IMR-90 (cell line): ENCODE data around the gene TIGD2. TPM values are rescaled to one million over a fixed set of nuclear protein-coding genes. Genes with fewer than 3 reads are reported as not detected.

Experiments
- ATAC-seq: fragments of 200-7000 bp; cut with Tn5 transposase; 2 replicates; pipeline ENCODE4 v1.9.1; 2020; ENCODE audit warnings: low read depth, mild to moderate bottlenecking, moderate library complexity
- BruUV-seq: library from RNA; stranded (reverse); fragments of 400-500 nt; replicated peaks from 2 replicates; lab custom pipeline; 2021; lab: Mats Ljungman, UMichigan
- CTCF ChIA-PET: fragments of 300-600 bp; formaldehyde crosslinking; extraction: SDS; loops from one replicate; lab custom pipeline; 2021; ENCODE audit warnings: antibody characterized with exemption; lab: Yijun Ruan, JAX
- POLR2A ChIA-PET: fragments of 300-600 bp; sonication (Branson Sonifier 250); formaldehyde crosslinking; loops from one replicate; lab custom pipeline; 2022; ENCODE audit warnings: antibody characterized with exemption; ENCODE audit not compliant: unreplicated experiment; lab: Charles Lee
- DNase-seq: peaks from one replicate; pipeline ENCODE4 v3.0.0; 2013
- H2AFZ ChIP-seq: replicated peaks from 2 replicates; pipeline ENCODE3; 2013; ENCODE audit warnings: low read length, mild to moderate bottlenecking; ENCODE audit not compliant: poor library complexity
- H2AK5ac ChIP-seq: 2 replicates; pipeline ENCODE4 v1.6.1; 2013; ENCODE audit warnings: low read depth, low read length, inconsistent platforms
- H2AK9ac ChIP-seq: replicated peaks from 2 replicates; pipeline ENCODE3; 2013; ENCODE audit warnings: mild to moderate bottlenecking, low read depth, low read length, moderate library complexity; ENCODE audit not compliant: poor library complexity
- H2BK120ac ChIP-seq: 2 replicates; pipeline ENCODE4 v1.6.1; 2013; ENCODE audit warnings: low read depth, low read length, inconsistent platforms
- H2BK15ac ChIP-seq: 3 replicates; pipeline ENCODE4 v1.6.1; 2013; ENCODE audit warnings: low read depth, low read length, inconsistent platforms
- H2BK20ac ChIP-seq: 2 replicates; pipeline ENCODE4 v1.6.1; 2013; ENCODE audit warnings: low read depth, mild to moderate bottlenecking, inconsistent platforms, low read length, moderate library complexity
- H2BK5ac ChIP-seq: 2 replicates; pipeline ENCODE4 v1.6.1; 2013; ENCODE audit warnings: mild to moderate bottlenecking, low read depth, low read length, inconsistent platforms; ENCODE audit not compliant: poor library complexity, severe bottlenecking
- H3K14ac ChIP-seq: replicated peaks from 2 replicates; pipeline ENCODE4 v1.6.1; 2013; ENCODE audit warnings: low read depth, low read length, inconsistent platforms
- H3K18ac ChIP-seq: 2 replicates; pipeline ENCODE4 v1.6.1; 2013; ENCODE audit warnings: low read depth, low read length, control low read depth
- H3K23ac ChIP-seq: 2 replicates; pipeline ENCODE4 v1.6.1; 2013; ENCODE audit warnings: low read depth, low read length, inconsistent platforms
- H3K27ac ChIP-seq: 2 replicates; pipeline ENCODE4 v1.5.1; 2013; ENCODE audit warnings: mild to moderate bottlenecking, control low read depth, low read length; ENCODE audit not compliant: insufficient read depth
- H3K27me3 ChIP-seq: 2 replicates; pipeline ENCODE4 v1.6.1; 2013; ENCODE audit warnings: low read length; ENCODE audit not compliant: control insufficient read depth, insufficient read depth
- H3K36me3 ChIP-seq: 2 replicates; pipeline ENCODE4 v1.6.1; 2013; ENCODE audit warnings: low read length, mixed read lengths; ENCODE audit not compliant: control insufficient read depth, insufficient read depth
- H3K4ac ChIP-seq: 2 replicates; pipeline ENCODE4 v1.6.1; 2013; ENCODE audit warnings: low read depth, low read length, inconsistent platforms
- H3K4me1 ChIP-seq: 2 replicates; pipeline ENCODE4 v1.6.1; 2013; ENCODE audit warnings: low read length, mixed read lengths; ENCODE audit not compliant: control insufficient read depth, insufficient read depth
- H3K4me2 ChIP-seq: 2 replicates; pipeline ENCODE4 v1.6.1; 2013; ENCODE audit warnings: low read depth, mild to moderate bottlenecking, control low read depth, low read length, moderate library complexity
- H3K4me3 ChIP-seq: 2 replicates; pipeline ENCODE4 v1.5.1; 2013; ENCODE audit warnings: low read depth, mild to moderate bottlenecking, control low read depth, low read length, moderate library complexity; ENCODE audit not compliant: insufficient read depth
- H3K56ac ChIP-seq: 2 replicates; pipeline ENCODE4 v1.6.1; 2013; ENCODE audit warnings: low read length, inconsistent platforms; ENCODE audit not compliant: insufficient read depth; ENCODE audit errors: extremely low read depth
- H3K79me1 ChIP-seq, 2 experiments: 2 replicates each; pipeline ENCODE4 v1.6.1; 2013; ENCODE audit warnings: low read length in 2 of 2, inconsistent platforms in 1 of 2, low read depth in 1 of 2
- H3K9ac ChIP-seq: 2 replicates; pipeline ENCODE4 v1.6.1; 2013; ENCODE audit warnings: low read depth, low read length, control low read depth
- H3K9me1 ChIP-seq: 2 replicates; pipeline ENCODE4 v1.6.1; 2013; ENCODE audit warnings: low read length, inconsistent platforms; ENCODE audit not compliant: insufficient read depth
- H3K9me3 ChIP-seq: 2 replicates; pipeline ENCODE4 v1.6.1; 2013; ENCODE audit warnings: low read length; ENCODE audit not compliant: control insufficient read depth, insufficient read depth
- H4K20me1 ChIP-seq: 2 replicates; pipeline ENCODE4 v1.6.1; 2013; ENCODE audit warnings: low read length, inconsistent platforms; ENCODE audit not compliant: insufficient read depth
- H4K5ac ChIP-seq: 2 replicates; pipeline ENCODE4 v1.6.1; 2013; ENCODE audit warnings: mild to moderate bottlenecking, low read depth, low read length, control low read depth
- H4K8ac ChIP-seq, 2 experiments: 2 replicates each; pipeline ENCODE4 v1.6.1; 2013; ENCODE audit warnings: low read depth in 2 of 2, low read length in 2 of 2, control low read depth in 1 of 2, inconsistent platforms in 1 of 2
- H4K91ac ChIP-seq: 2 replicates; pipeline ENCODE4 v1.6.1; 2013; ENCODE audit warnings: low read depth, low read length, inconsistent platforms; ENCODE audit not compliant: insufficient read depth
- BHLHE40 ChIP-seq: fragments of 150-350 bp; IDR thresholded peaks from 2 replicates; pipeline ENCODE4 v1.6.1; 2016; ENCODE audit warnings: mild to moderate bottlenecking, low read depth, low read length
- CEBPB ChIP-seq: IDR thresholded peaks from 2 replicates; pipeline ENCODE4 v1.6.1; 2012; ENCODE audit warnings: low read depth, low read length, improper control_type of control experiment
- CHD1 ChIP-seq: IDR thresholded peaks from 2 replicates; pipeline ENCODE4 v1.6.1; 2012; ENCODE audit warnings: low read depth, low read length, improper control_type of control experiment
- CTCF ChIP-seq: conservative IDR thresholded peaks from 2 replicates; pipeline ENCODE4 v1.5.1; 2012; ENCODE audit warnings: mild to moderate bottlenecking, low read depth, low read length, improper control_type of control experiment
- ELK1 ChIP-seq: fragments of 150-350 bp; IDR thresholded peaks from 2 replicates; pipeline ENCODE4 v1.6.1; 2016; ENCODE audit warnings: low read depth, mild to moderate bottlenecking, low read length, moderate library complexity, borderline replicate concordance
- FOS ChIP-seq: fragments of 150-350 bp; IDR thresholded peaks from 2 replicates; pipeline ENCODE4 v1.6.1; 2016; ENCODE audit warnings: low read depth, low read length
- MAFK ChIP-seq: IDR thresholded peaks from 2 replicates; pipeline ENCODE4 v1.6.1; 2012; ENCODE audit warnings: low read depth, low read length, improper control_type of control experiment
- MAZ ChIP-seq: IDR thresholded peaks from 2 replicates; pipeline ENCODE4 v1.6.1; 2012; ENCODE audit warnings: low read depth, mild to moderate bottlenecking, low read length, improper control_type of control experiment, moderate library complexity, borderline replicate concordance
- MXI1 ChIP-seq: IDR thresholded peaks from 2 replicates; pipeline ENCODE4 v1.6.1; 2012; ENCODE audit warnings: low read depth, mild to moderate bottlenecking, low read length, moderate library complexity, borderline replicate concordance
- NFE2L2 ChIP-seq: fragments of 150-350 bp; IDR thresholded peaks from 2 replicates; pipeline ENCODE4 v1.6.1; 2016; ENCODE audit warnings: low read depth, mild to moderate bottlenecking, low read length
- POLR2A ChIP-seq: IDR thresholded peaks from 2 replicates; pipeline ENCODE4 v1.6.1; 2012; ENCODE audit warnings: mild to moderate bottlenecking, low read depth, low read length
- RAD21 ChIP-seq: IDR thresholded peaks from 2 replicates; pipeline ENCODE4 v1.6.1; 2012; ENCODE audit warnings: low read length, improper control_type of control experiment
- RCOR1 ChIP-seq: IDR thresholded peaks from 2 replicates; pipeline ENCODE4 v1.6.1; 2012; ENCODE audit warnings: mild to moderate bottlenecking, low read length, improper control_type of control experiment; ENCODE audit not compliant: insufficient replicate concordance
- RFX5 ChIP-seq: IDR thresholded peaks from 2 replicates; pipeline ENCODE4 v1.8.0; 2012; ENCODE audit warnings: low read depth, mild to moderate bottlenecking, low read length, moderate library complexity
- SMC3 ChIP-seq: fragments of 150-350 bp; IDR thresholded peaks from 2 replicates; pipeline ENCODE4 v1.6.1; 2016; ENCODE audit warnings: low read depth, mild to moderate bottlenecking, antibody characterized with exemption, low read length, moderate library complexity
- WGBS, 2 experiments: methylation state at CpG; one replicate each; pipeline versions ENCODE4 v1.1.5 to v1.1.7; 2013; ENCODE audit warnings: missing lambda C conversion rate in 2 of 2; ENCODE audit not compliant: insufficient read length in 1 of 2; ENCODE audit errors: extremely low coverage in 2 of 2; 5-methylcytosine and 5-hydroxymethylcytosine counted together
- dilution Hi-C: fragments of 300-500 bp; cut with HindIII; formaldehyde crosslinking; loops from one replicate; pipeline ENCODE4 v1.14.3; 2018; ENCODE audit warnings: low sequenced_read_pairs; ENCODE audit not compliant: unreplicated experiment
- in situ Hi-C: fragments of 300-500 bp; cut with MboI; formaldehyde crosslinking; loops from 3 replicates; pipeline ENCODE4 v1.14.3; 2019; ENCODE audit warnings: low sequenced_read_pairs, inconsistent platforms, mixed read lengths
- intact Hi-C: fragments of 100-400 bp; cut with micrococcal nuclease; formaldehyde crosslinking; loops from 2 replicates; pipeline ENCODE4 v1.10.0; 2022
- polyA plus RNA-seq, 3 experiments: library from polyadenylated mRNA; depleted of rRNA; stranded (reverse); fragments of >200 nt; gene quantifications; 2 replicates each; pipeline ENCODE4 v1.2.3, GENCODE V29; 2012; ENCODE audit warnings: low replicate concordance in 1 of 3
- total RNA-seq: library from RNA; depleted of rRNA; stranded (reverse); fragments of >200 nt; gene quantifications from 2 replicates; pipeline ENCODE4 v1.2.3, GENCODE V29; 2012

The TIGD2 gene
- total and polyA plus RNA-seq, 2 of the 4 experiments (the other 2 are of a cell fraction): 5.6 to 12.4 TPM

GRCh38 chr4:89101256-89102161, 9.8 kb upstream of the TIGD2 start:
- Histone ChIP-seq H2AK9ac (no peak overlapping the region), H4K8ac (no peak overlapping the region), H3K4me2 (no peak overlapping the region), H3K14ac (no peak overlapping the region), H2BK15ac (no peak overlapping the region), H3K27ac (no peak overlapping the region), H4K20me1 (no peaks in the 10 kb centered on the region), H2BK20ac (no peak overlapping the region), H4K5ac (no peak overlapping the region), H3K4ac (no peak overlapping the region), H3K9me1 (no peaks in the 10 kb centered on the region; the same call in 1 of the 2 replicates), H2AK5ac (no peak overlapping the region), H3K4me1 (no peaks in the 10 kb centered on the region), H2AFZ (no peak overlapping the region), H3K9me3 (no peaks in the 10 kb centered on the region), H3K36me3 (no peaks in the 10 kb centered on the region), H3K18ac (no peak overlapping the region), H2BK5ac (no peak overlapping the region), H3K79me1 (no peaks in the 10 kb centered on the region), H3K27me3 (peaks cover 16% of the 10 kb centered on the region), H2BK120ac (no peak overlapping the region), H3K23ac (no peak overlapping the region), H3K9ac (no peak overlapping the region), H3K56ac (no peak overlapping the region), H4K91ac (no peak overlapping the region), H3K4me3 (no peak overlapping the region)
- no peak for DNase-seq
- intact Hi-C loops: no loop called here
- CTCF ChIA-PET: interaction anchor here (0.6 kb wide), 1 partner anchor 395 kb away, joined by 3 read pairs; no protein-coding TSS in a partner anchor
- POLR2A ChIA-PET: no interaction called here
- ATAC-seq: no peak
- WGBS, 2 experiments: 97 to 100% methylated on average over 1 to 4 of the region's 11 CpGs
- in situ Hi-C loops: no loop called here
- BruUV-seq: no TSS peak
- dilution Hi-C loops: no loop called here
- TF ChIP-seq BHLHE40 (no peak), POLR2A (no peak), MXI1 (no peak), RFX5 (no peak), NFE2L2 (no peak), CHD1 (no peak), RAD21 (no peak), SMC3 (no peak), FOS (no peak), CEBPB (no peak), RCOR1 (no peak), MAFK (no peak), CTCF (no peak), ELK1 (no peak), MAZ (no peak)
